GM12891 (cell line): Measurements from ENCODE around the gene GDPD2.

Experiments used
- POLR2A ChIP-seq: IDR thresholded peaks from 2 replicates; pipeline ENCODE4 v1.6.1; 2011; ENCODE audit warnings: low read depth, low read length, control low read depth
- POLR2AphosphoS5 ChIP-seq: IDR thresholded peaks from 2 replicates; pipeline ENCODE4 v1.6.1; 2011; ENCODE audit warnings: low read depth, low read length, control low read depth

DNA sequence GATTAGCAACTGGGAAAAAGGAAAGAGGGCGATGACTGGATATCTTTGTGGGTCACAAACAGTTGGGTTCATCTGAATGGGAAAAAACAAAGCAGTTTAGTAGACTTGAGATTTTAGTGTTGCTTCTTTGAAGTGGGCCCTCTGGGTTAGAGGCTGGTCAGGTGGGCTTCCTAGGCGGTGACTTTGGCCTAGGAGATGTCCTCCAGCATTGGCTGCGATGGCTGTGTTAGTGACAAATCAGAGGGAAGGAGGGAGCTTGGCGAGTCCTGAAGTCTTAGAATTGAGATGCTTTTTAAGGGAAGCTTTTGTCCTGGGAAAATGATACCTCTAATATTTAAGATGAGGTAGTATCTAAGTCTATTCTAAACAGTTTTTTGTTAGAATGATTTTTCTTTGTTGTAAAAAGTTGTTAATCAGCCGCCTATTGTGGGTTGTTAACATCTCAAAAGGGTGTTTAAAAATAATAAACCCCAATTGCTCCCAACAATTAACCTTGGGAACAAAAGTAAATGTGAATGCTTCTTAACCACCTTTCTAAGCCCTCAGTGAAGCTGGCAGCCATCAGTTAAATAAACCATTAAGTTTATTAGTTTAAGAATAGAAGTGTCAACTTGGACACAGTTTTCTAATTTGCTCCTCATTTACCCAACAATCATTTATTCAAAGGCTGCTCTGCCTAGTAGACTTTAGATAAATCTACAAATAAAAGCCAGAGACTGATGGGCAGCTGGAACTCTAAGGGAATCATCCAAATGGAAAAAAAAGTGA lies 53.2 kb downstream of the GDPD2 start:
- TF ChIP-seq POLR2AphosphoS5, result no peak
- TF ChIP-seq POLR2A, result no peak
